Activated CD8-positive, alpha-beta T cell treated with anti-CD3 and anti-CD28 coated beads, Interleukin-2, amount 10 ng/mL, durations not matched to agents 7 days and 5 days (primary cell): ENCODE measurements around the gene SAGE1. TPM values are rescaled to one million over a fixed set of nuclear protein-coding genes. Genes with fewer than 3 reads are reported as not detected.

Source experiments
- ATAC-seq: fragments of 150-1000 bp; cut with Tn5 transposase; one replicate; pipeline ENCODE4 v1.10.0; 2021; ENCODE audit warnings: moderate library complexity
- CTCF ChIA-PET: fragments of 350-600 bp; sonication (Branson Sonifier 250); formaldehyde crosslinking; loops from one replicate; lab custom pipeline; 2021; ENCODE audit warnings: antibody characterized with exemption; lab: Charles Lee
- POLR2A ChIA-PET: fragments of 350-600 bp; sonication (Branson Sonifier 250); formaldehyde crosslinking; loops from one replicate; lab custom pipeline; 2021; ENCODE audit warnings: antibody characterized with exemption; lab: Charles Lee
- DNase-seq: peaks from one replicate; pipeline ENCODE4 v3.0.0-alpha.2; 2020
- H3K27ac Mint-ChIP-seq: one replicate; pipeline ENCODE4 v1.8.0; 2021; ENCODE audit warnings: mild to moderate bottlenecking, mixed read lengths
- H3K27me3 Mint-ChIP-seq: one replicate; pipeline ENCODE4 v1.8.0; 2021; ENCODE audit warnings: low read depth, mixed read lengths
- H3K36me3 Mint-ChIP-seq: one replicate; pipeline ENCODE4 v1.8.0; 2021; ENCODE audit warnings: low read depth, mixed read lengths
- H3K4me1 Mint-ChIP-seq: one replicate; pipeline ENCODE4 v1.8.0; 2021; ENCODE audit warnings: low read depth, mixed read lengths
- H3K4me3 Mint-ChIP-seq: one replicate; pipeline ENCODE4 v1.8.0; 2021; ENCODE audit warnings: mild to moderate bottlenecking, mixed read lengths
- H3K9me3 Mint-ChIP-seq: one replicate; pipeline ENCODE4 v1.8.0; 2022; ENCODE audit warnings: mixed read lengths; ENCODE audit not compliant: insufficient read depth
- total RNA-seq, 2 experiments: library from RNA; stranded (reverse); gene quantifications; one replicate each; pipeline ENCODE4 v1.2.3, GENCODE V29; 2021

Gene SAGE1
- total RNA-seq, 2 experiments from 2014 or later, result not detected

DNA sequence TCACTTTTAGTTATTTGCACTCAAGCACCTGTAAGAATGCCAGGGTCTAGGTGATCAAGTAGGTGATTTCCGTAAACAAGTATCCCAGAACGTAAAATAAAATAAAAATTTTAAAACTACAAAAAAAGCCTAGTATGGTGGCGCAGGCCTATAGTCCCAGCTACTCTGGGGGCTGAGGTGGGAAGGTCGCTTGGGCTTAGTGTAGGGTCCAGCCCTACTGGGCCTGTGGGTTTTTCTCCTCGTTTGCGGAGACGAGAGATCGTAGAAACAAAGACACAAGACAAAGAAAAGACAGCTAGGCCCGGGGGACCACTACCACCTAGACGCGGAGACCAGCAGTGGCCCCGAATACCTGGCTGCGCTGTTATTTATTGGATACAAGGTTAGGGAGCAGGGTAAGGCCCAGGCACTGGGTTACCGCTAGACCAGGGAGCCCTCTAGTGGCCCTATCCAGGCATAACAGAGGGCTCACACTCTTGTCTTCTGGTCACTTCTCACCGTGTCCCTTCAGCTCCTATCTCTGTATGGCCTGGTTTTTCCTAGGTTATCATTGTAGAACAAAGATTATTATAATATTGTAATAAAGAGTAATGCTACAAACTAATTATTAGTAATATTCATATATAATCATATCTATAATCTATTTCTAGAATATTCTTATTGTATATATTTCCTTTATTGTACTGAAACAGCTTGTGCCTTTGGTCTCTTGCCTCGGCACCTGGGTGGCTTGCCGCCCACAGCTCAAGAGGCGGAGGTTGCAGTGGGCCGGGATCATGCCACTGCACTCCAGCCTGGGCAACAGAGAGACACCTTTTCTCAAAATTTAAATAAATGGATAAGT lies 38.4 kb downstream of the SAGE1 start:
- peak; percentile 61 for ATAC-seq

DNA sequence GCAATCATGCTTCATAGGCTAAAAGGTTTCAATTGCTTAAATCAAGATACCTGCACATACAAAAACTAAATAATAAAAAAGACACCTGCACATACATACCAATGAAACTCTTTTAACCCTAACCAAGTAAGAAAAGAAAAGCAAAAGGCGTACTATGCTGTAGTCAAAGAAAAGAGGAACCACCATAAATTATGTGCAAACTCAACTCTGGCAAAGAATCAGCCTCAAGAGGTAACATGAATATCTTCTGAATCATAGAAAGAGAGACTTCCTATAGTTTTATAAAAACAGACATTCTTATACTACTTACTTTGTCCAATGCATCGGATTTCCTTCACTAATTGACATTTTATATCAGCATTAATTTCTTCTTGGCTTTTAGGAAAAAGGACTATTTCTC lies 51.0 kb downstream of the SAGE1 start:
- H3K4me3 Mint-ChIP-seq, result no peak overlapping the region
- H3K36me3 Mint-ChIP-seq, result no peaks in the 10 kb centered on the region
- ChIA-PET POLR2A (no interaction called here), CTCF (no interaction called here)
- no peaks in the 10 kb centered on the region for H3K9me3 Mint-ChIP-seq
- H3K4me1 Mint-ChIP-seq, result no peaks in the 10 kb centered on the region
- no peak overlapping the region for H3K27ac Mint-ChIP-seq
- DNase-seq, result no peak
- ATAC-seq, result no peak
- H3K27me3 Mint-ChIP-seq, result no peaks in the 10 kb centered on the region

More for the DNA sequence above, 38.4 kb downstream of the SAGE1 start:
- Mint-ChIP-seq H3K36me3 (no peaks in the 10 kb centered on the region), H3K9me3 (no peaks in the 10 kb centered on the region), H3K4me3 (no peak overlapping the region), H3K27me3 (no peaks in the 10 kb centered on the region), H3K4me1 (no peaks in the 10 kb centered on the region), H3K27ac (no peak overlapping the region)
- ChIA-PET POLR2A (no interaction called here), CTCF (interaction anchor here (1.1 kb wide), 1 partner anchor 10 kb away, joined by 3 read pairs; no protein-coding TSS in a partner anchor)
- DNase-seq, result peak; percentile 41

DNA sequence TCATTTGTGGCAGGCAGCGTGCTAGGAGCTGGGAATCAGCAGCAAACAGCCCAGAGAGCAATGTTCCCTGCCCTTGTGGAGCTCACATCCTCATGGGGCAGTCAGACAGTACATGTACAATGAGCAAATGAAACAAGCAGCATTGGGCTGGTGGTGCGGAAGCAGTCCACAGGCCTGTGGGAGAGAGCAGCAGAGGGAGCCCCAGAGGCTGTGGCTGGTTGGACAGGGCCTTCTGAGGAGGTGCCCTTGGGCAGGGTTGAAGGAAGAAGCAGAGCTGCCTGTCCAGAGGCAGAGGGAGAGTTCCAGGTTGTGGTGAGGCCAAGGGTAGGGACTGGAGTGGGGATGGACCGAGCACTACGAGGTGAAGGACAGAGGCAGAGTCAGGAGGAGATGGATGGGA lies 57.8 kb downstream of the SAGE1 start:
- no peaks in the 10 kb centered on the region for H3K4me1 Mint-ChIP-seq
- POLR2A ChIA-PET, result no interaction called here
- ATAC-seq (no peak), DNase-seq (no peak)
- H3K4me3 Mint-ChIP-seq, result no peak overlapping the region
- H3K36me3 Mint-ChIP-seq, result no peaks in the 10 kb centered on the region
- CTCF ChIA-PET, result no interaction called here
- no peaks in the 10 kb centered on the region for H3K9me3 Mint-ChIP-seq
- no peaks in the 10 kb centered on the region for H3K27me3 Mint-ChIP-seq
- H3K27ac Mint-ChIP-seq, result no peak overlapping the region

Other genes with a start within 250 kb of the SAGE1 start
- gene CT45A1, start 180.1 kb upstream of the SAGE1 start, total RNA-seq, result not detected
- not detected for gene CT45A3, start 125.5 kb upstream of the SAGE1 start, total RNA-seq
- not detected for gene CT45A5, start 108.2 kb upstream of the SAGE1 start, total RNA-seq
- gene CT45A6, start 90.9 kb upstream of the SAGE1 start, total RNA-seq, result not detected
- not detected for gene CT45A2, start 73.7 kb upstream of the SAGE1 start, total RNA-seq
- not detected for gene CT45A7, start 56.4 kb upstream of the SAGE1 start, total RNA-seq
- gene CT45A8, start 39.2 kb upstream of the SAGE1 start, total RNA-seq, result not detected
- not detected for gene CT45A9, start 21.9 kb upstream of the SAGE1 start, total RNA-seq
- not detected for gene CT45A10, start 272 bp upstream of the SAGE1 start, total RNA-seq
- gene MMGT1, start 80.3 kb downstream of the SAGE1 start, total RNA-seq, result 10 to 100 TPM; 15.9 to 16.4 TPM
- 10 to 100 TPM; 15.4 to 17.5 TPM for gene SLC9A6, start 91.7 kb downstream of the SAGE1 start, total RNA-seq